NB4 (cell line): ENCODE data around the gene DHRS2.

Source experiments
- DNase-seq: peaks from one replicate; pipeline ENCODE4 v3.0.0; 2010; ENCODE audit warnings: low read depth
- H3K4me3 ChIP-seq: one replicate; pipeline ENCODE4 v1.5.1; 2011; ENCODE audit warnings: mild to moderate bottlenecking, low read depth, low read length, moderate library complexity
- MYC ChIP-seq: IDR thresholded peaks from 2 replicates; pipeline ENCODE4 v1.6.1; 2011; ENCODE audit warnings: low read depth, low read length
- POLR2A ChIP-seq: IDR thresholded peaks from 2 replicates; pipeline ENCODE4 v1.6.1; 2011; ENCODE audit warnings: mild to moderate bottlenecking; ENCODE audit not compliant: insufficient read length; ENCODE audit errors: extremely low read depth
- TF ChIP-seq, protein P1 (sequence below): IDR thresholded peaks from 2 replicates; pipeline ENCODE4 v1.6.1; 2011; ENCODE audit warnings: low read depth, low read length
- TF ChIP-seq, protein P2 (sequence below): IDR thresholded peaks from one replicate; pipeline ENCODE4 v1.5.1; 2012; ENCODE audit warnings: low read depth, low read length

Gene DHRS2

DNA sequence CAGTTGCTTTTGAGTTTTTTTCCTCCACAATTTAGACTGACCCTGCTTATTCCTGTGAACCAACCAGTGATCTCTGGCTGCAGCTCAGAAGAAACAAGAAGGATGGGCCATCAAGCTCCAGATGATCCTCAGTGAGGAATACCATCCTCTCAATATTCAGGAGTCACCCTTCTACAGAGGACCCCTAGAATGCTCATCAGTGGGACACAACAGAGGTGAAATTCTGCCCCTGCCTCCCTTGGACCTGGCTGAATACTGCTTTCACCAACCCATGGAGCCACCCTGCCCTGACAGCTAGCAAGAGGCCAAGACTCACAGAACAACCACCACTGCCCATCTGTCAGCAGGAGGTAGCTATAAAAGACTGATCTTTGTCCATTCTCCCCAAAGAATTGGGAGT lies 9.2 kb upstream of the DHRS2 start:
- DNase-seq: no peak
- TF ChIP-seq, protein P1, sequence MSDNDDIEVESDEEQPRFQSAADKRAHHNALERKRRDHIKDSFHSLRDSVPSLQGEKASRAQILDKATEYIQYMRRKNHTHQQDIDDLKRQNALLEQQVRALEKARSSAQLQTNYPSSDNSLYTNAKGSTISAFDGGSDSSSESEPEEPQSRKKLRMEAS: no peak
- TF ChIP-seq POLR2A: no peak
- no peak for TF ChIP-seq MYC
- TF ChIP-seq, protein P2, sequence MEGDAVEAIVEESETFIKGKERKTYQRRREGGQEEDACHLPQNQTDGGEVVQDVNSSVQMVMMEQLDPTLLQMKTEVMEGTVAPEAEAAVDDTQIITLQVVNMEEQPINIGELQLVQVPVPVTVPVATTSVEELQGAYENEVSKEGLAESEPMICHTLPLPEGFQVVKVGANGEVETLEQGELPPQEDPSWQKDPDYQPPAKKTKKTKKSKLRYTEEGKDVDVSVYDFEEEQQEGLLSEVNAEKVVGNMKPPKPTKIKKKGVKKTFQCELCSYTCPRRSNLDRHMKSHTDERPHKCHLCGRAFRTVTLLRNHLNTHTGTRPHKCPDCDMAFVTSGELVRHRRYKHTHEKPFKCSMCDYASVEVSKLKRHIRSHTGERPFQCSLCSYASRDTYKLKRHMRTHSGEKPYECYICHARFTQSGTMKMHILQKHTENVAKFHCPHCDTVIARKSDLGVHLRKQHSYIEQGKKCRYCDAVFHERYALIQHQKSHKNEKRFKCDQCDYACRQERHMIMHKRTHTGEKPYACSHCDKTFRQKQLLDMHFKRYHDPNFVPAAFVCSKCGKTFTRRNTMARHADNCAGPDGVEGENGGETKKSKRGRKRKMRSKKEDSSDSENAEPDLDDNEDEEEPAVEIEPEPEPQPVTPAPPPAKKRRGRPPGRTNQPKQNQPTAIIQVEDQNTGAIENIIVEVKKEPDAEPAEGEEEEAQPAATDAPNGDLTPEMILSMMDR: no peak
- H3K4me3 ChIP-seq: no peak overlapping the region

DNA sequence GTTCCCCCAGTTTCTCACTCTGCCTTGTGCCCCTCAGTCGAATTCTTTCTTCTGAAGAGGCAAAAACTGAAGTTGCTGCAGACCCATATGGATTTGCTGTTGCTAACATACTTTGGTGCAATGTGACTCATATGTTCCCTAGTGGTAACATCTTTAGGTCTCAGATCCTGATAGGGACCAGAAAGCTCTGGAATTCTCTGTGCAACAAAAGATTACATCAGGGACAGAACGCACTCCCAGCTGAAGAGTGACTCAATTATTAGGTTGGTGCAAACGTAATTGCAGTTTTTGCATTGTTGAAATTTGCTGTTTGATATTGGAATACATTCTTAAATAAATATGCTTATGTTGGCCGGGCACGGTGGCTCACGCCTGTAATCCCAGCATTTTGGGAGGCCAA lies 8.2 kb upstream of the DHRS2 start:
- TF ChIP-seq, protein P1: no peak
- TF ChIP-seq POLR2A (no peak), MYC (no peak)
- TF ChIP-seq, protein P2: no peak
- no peak for DNase-seq
- H3K4me3 ChIP-seq: no peak overlapping the region

DNA sequence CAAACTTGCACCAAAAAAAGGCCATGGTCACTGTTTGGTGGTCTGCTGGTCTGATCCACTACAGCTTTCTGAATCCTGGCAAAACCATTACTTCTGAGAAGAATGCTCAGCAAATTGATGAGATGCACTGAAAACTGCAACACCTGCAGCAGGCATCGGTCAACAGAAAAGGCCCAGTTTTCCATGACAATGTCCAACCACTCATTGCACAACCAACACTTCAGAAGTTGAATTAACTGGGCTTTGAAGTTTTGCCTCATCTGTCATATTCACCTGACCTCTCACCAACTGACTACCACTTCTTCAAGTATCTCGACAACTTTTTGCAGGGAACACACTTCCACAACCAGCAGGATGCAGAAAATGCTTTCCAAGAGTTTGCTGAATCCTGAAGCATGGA lies 7.0 kb upstream of the DHRS2 start:
- H3K4me3 ChIP-seq: no peak overlapping the region

DNA sequence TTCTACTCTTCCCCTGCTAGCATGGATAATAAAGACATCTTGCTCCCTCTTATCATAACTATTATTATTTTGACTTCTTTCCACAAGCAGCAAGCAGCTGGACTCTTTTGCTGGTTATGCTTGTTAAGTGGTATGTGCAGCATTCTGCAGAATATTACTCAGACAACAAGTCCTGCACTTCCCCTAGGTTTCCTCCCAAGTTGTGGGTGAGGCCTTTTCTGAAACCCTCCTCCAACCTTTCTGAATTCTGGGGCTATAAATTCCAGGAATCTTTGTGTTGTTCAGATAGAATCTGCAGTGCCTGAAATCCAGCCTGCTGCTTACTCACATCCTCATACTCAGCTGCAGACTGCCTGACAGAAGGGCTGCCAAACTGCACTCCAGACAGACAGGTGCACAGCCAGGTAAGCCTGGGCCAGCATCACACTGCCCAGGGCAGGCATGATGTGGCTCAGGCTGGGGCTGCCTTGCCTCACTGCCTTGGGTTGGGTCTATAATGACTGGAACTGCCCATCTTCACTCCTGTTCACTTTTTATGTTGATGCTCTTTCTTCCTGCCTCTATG lies 6.2 kb upstream of the DHRS2 start:
- no peak overlapping the region for H3K4me3 ChIP-seq
- DNase-seq: no peak
- TF ChIP-seq, protein P2: no peak
- TF ChIP-seq MYC (no peak), POLR2A (no peak)
- TF ChIP-seq, protein P1: no peak

More for the DNA sequence above, 7.0 kb upstream of the DHRS2 start:
- TF ChIP-seq, protein P2: no peak
- TF ChIP-seq, protein P1: no peak
- TF ChIP-seq MYC (no peak), POLR2A (no peak)
- no peak for DNase-seq

DNA sequence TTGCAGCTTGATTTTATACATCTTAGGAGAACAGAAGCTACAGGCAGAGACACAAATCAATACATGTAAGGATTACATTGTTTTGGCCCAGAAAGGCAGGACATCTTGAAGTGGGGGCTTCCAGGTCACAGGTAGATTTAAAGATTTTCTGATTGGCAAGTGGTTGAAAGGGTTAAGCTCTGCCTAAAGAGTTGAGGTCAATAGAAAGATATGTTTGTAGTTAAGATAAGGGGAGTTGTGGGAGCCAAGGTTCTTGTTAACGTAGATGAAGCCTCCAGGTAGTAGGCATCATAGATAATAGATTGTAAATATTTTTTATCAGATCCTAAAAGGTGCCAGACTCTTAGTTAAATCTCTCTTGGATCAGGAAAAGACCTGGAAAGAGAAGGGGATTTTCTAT lies 5.5 kb upstream of the DHRS2 start:
- DNase-seq: no peak
- H3K4me3 ChIP-seq: no peak overlapping the region
- no peak for TF ChIP-seq POLR2A
- TF ChIP-seq, protein P2: no peak
- TF ChIP-seq MYC: no peak
- TF ChIP-seq, protein P1: no peak
